HepG2 (cell line): ENCODE measurements around the gene S100A6. TPM values are rescaled to one million over a fixed set of nuclear protein-coding genes. Genes with fewer than 3 reads are reported as not detected.
A peak's percentile ranks its signal among the peaks of the same experiment; 100 is the strongest.

Experiments
- CEBPB ChIP-seq: IDR thresholded peaks from 2 replicates; pipeline ENCODE4 v1.6.1; 2011; ENCODE audit warnings: low read depth, low read length, improper control_type of control experiment, borderline replicate concordance
- CENPX ChIP-seq: sonication (generic); formaldehyde crosslinking; IDR thresholded peaks from 2 replicates; pipeline ENCODE4 v1.9.0; 2021; ENCODE audit warnings: mild to moderate bottlenecking, missing genetic modification reagents, moderate library complexity
- DNMT3B ChIP-seq: conservative IDR thresholded peaks from 2 replicates; pipeline ENCODE4 v1.6.1; 2016; ENCODE audit warnings: missing biosample characterization, control low read depth
- GZF1 ChIP-seq: sonication (generic); formaldehyde crosslinking; IDR thresholded peaks from 2 replicates; pipeline ENCODE4 v1.5.1; 2020; ENCODE audit warnings: mild to moderate bottlenecking, missing genetic modification reagents
- HDAC6 ChIP-seq: fragments of 200-600 bp; sonication (generic); IDR thresholded peaks from 2 replicates; pipeline ENCODE4 v1.7.0; 2017; ENCODE audit warnings: mild to moderate bottlenecking, antibody characterized with exemption, low read length, low read depth
- HMG20B ChIP-seq: conservative IDR thresholded peaks from 2 replicates; pipeline ENCODE4 v1.6.1; 2016; ENCODE audit warnings: missing genetic modification reagents, missing compliant biosample characterization
- HMGA1 ChIP-seq: sonication (generic); formaldehyde crosslinking; conservative IDR thresholded peaks from 2 replicates; pipeline ENCODE4 v1.4.0; 2020; ENCODE audit warnings: missing genetic modification reagents
- KLF15 ChIP-seq: sonication (generic); formaldehyde crosslinking; IDR thresholded peaks from 2 replicates; pipeline ENCODE4 v1.8.1; 2023; ENCODE audit warnings: borderline replicate concordance, mild to moderate bottlenecking, inconsistent platforms, missing genetic modification reagents, mixed read lengths
- PLRG1 ChIP-seq: fragments of 450-650 bp; conservative IDR thresholded peaks from 2 replicates; pipeline ENCODE4 v1.6.1; 2016
- REXO4 ChIP-seq: sonication (generic); formaldehyde crosslinking; IDR thresholded peaks from 2 replicates; pipeline ENCODE4 v1.8.0; 2022; ENCODE audit warnings: missing genetic modification reagents, mild to moderate bottlenecking, borderline replicate concordance
- SKIL ChIP-seq: sonication (generic); formaldehyde crosslinking; IDR thresholded peaks from 2 replicates; pipeline ENCODE4 v1.8.0; 2022; ENCODE audit warnings: missing genetic modification reagents, mild to moderate bottlenecking, moderate library complexity, borderline replicate concordance
- SRY ChIP-seq: sonication (generic); formaldehyde crosslinking; IDR thresholded peaks from 2 replicates; pipeline ENCODE4 v1.8.0; 2022; ENCODE audit warnings: mild to moderate bottlenecking, missing genetic modification reagents
- TMF1 ChIP-seq: sonication (generic); formaldehyde crosslinking; IDR thresholded peaks from 2 replicates; pipeline ENCODE4 v1.8.1; 2022; ENCODE audit warnings: low read depth, missing genetic modification reagents
- ZBTB7B ChIP-seq: sonication (generic); formaldehyde crosslinking; IDR thresholded peaks from 2 replicates; pipeline ENCODE4 v1.4.0; 2020; ENCODE audit warnings: missing genetic modification reagents
- ZNF124 ChIP-seq: sonication (generic); formaldehyde crosslinking; IDR thresholded peaks from 2 replicates; pipeline ENCODE4 v1.4.0; 2020; ENCODE audit warnings: missing genetic modification reagents
- ZNF333 ChIP-seq: sonication (generic); formaldehyde crosslinking; IDR thresholded peaks from 2 replicates; pipeline ENCODE4 v1.4.0; 2020; ENCODE audit warnings: mild to moderate bottlenecking, missing genetic modification reagents, borderline replicate concordance
- ZNF343 ChIP-seq: sonication (generic); formaldehyde crosslinking; IDR thresholded peaks from 2 replicates; pipeline ENCODE4 v1.4.0; 2020; ENCODE audit warnings: mild to moderate bottlenecking, missing genetic modification reagents
- ZNF382 ChIP-seq: sonication (generic); formaldehyde crosslinking; IDR thresholded peaks from 2 replicates; pipeline ENCODE4 v1.5.0; 2020; ENCODE audit warnings: missing genetic modification reagents, mild to moderate bottlenecking, borderline replicate concordance
- ZNF556 ChIP-seq: sonication (generic); formaldehyde crosslinking; IDR thresholded peaks from 2 replicates; pipeline ENCODE4 v1.4.0; 2020; ENCODE audit warnings: mild to moderate bottlenecking, missing genetic modification reagents, borderline replicate concordance
- ZNF567 ChIP-seq: sonication (generic); formaldehyde crosslinking; IDR thresholded peaks from 2 replicates; pipeline ENCODE4 v1.8.1; 2023; ENCODE audit warnings: mild to moderate bottlenecking, missing genetic modification reagents, borderline replicate concordance
- ZNF652 ChIP-seq: IDR thresholded peaks from 2 replicates; pipeline ENCODE4 v1.6.1; 2016; ENCODE audit warnings: low read depth, borderline replicate concordance
- ZNF747 ChIP-seq: sonication (generic); formaldehyde crosslinking; IDR thresholded peaks from 2 replicates; pipeline ENCODE4 v1.8.1; 2023; ENCODE audit warnings: missing genetic modification reagents, mild to moderate bottlenecking, borderline replicate concordance
- ZNF772 ChIP-seq: sonication (generic); formaldehyde crosslinking; IDR thresholded peaks from 2 replicates; pipeline ENCODE4 v1.5.0; 2020; ENCODE audit warnings: mild to moderate bottlenecking, missing genetic modification reagents
- ZNF781 ChIP-seq: sonication (generic); formaldehyde crosslinking; IDR thresholded peaks from 2 replicates; pipeline ENCODE4 v1.5.1; 2020; ENCODE audit warnings: borderline replicate concordance, mild to moderate bottlenecking, missing genetic modification reagents; ENCODE audit errors: not compliant biosample characterization
- ZSCAN20 ChIP-seq: sonication (generic); formaldehyde crosslinking; IDR thresholded peaks from 2 replicates; pipeline ENCODE4 v1.4.0; 2020; ENCODE audit warnings: missing genetic modification reagents, mild to moderate bottlenecking, borderline replicate concordance
- polyA plus RNA-seq, 8 experiments: library from polyadenylated mRNA; depleted of rRNA in 3 of 8; stranded (reverse) in 7 of 8; unstranded in 1 of 8; fragments of >200 nt; fragmentation: Illumina TruSeq in 4 of 8; extraction: Trizol in 4 of 8; gene quantifications; 2 replicates each; pipeline versions ENCODE4 v1.2.1 to v1.2.3, GENCODE V29; 2011 to 2016; ENCODE audit warnings: low read depth in 4 of 8, missing spikeins in 1 of 8, mixed read lengths in 1 of 8; ENCODE audit not compliant: insufficient read depth in 1 of 8
- total RNA-seq, 5 experiments: library from RNA; depleted of rRNA; stranded (reverse); fragments of >200 nt; fragmentation: Illumina TruSeq; extraction: Trizol; gene quantifications; 2 replicates each; pipeline ENCODE4 v1.2.3, GENCODE V29; 2016; ENCODE audit warnings: low read depth in 1 of 5
- TF ChIP-seq, protein P1 (sequence below): sonication (generic); formaldehyde crosslinking; IDR thresholded peaks from 2 replicates; pipeline ENCODE4 v1.9.0; 2021; ENCODE audit warnings: missing genetic modification reagents, borderline replicate concordance

S100A6 gene
- total and polyA plus RNA-seq, 2 of the 13 experiments (the other 11 are each of a cell fraction or from before 2014, with no cell fraction given), result 72.9 to 85.0 TPM

DNA sequence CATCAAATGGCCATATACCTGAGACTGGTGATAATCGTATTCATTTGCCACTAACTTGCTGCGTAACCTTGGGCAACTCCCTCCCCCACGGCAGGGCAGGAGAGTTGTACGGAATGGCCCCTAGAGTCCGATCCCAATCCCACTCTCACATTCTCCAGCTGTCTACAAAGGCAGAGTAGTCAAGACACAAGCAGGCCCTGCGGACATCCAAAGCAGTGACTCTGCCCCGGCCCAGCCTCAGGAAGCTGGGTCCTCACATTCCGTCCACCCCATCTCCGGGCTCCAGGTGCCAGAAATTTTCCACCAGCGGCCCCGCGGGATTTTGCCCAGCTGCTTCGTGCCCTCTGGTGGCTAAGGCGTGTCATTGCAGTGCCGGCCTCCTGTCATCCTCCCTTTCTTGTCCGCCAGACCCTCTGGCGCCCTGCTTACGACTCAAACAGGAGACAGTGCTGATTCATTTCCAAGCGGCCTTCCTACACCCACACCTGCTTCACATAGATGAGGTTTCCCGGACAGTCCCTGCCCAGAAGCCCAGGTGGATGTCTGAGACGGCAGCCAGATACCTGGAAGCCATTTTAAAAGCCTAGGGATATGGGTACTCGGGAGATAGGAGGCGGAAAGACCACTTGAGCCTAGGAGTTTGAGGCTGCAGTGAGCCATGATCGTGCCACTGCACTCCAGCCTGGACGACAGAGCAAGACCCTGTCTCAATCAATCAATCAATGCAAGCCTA, 32.7 kb upstream of the S100A6 start (continued):
- TF ChIP-seq ZNF343 (CRISPR knock-in tag) (no peak), REXO4 (CRISPR knock-in tag) (no peak), ZNF747 (CRISPR knock-in tag) (no peak), GZF1 (CRISPR knock-in tag) (no peak), TMF1 (CRISPR knock-in tag) (no peak), HMG20B (0 out of 2 replicates have a peak, but pooled peaks have one; percentile 23), CENPX (no peak), ZBTB7B (peak; percentile 25; the same call in 1 of the 2 replicates), CEBPB (no peak), SKIL (CRISPR knock-in tag) (no peak), ZNF772 (CRISPR knock-in tag) (no peak), ZNF333 (CRISPR knock-in tag) (no peak), KLF15 (no peak), ZNF382 (CRISPR knock-in tag) (no peak), HMGA1 (CRISPR knock-in tag) (no peak), SRY (CRISPR knock-in tag) (no peak), ZNF124 (CRISPR knock-in tag) (peak; percentile 75; the same call in 1 of the 2 replicates), ZNF652 (CRISPR knock-in tag) (no peak), ZSCAN20 (CRISPR knock-in tag) (no peak), ZNF567 (CRISPR knock-in tag) (no peak), DNMT3B (CRISPR knock-in tag) (no peak), PLRG1 (no peak), ZNF556 (CRISPR knock-in tag) (0 out of 2 replicates have a peak, but pooled peaks have one; percentile 39), ZNF781 (CRISPR knock-in tag) (no peak), HDAC6 (no peak)
- TF ChIP-seq, protein P1, sequence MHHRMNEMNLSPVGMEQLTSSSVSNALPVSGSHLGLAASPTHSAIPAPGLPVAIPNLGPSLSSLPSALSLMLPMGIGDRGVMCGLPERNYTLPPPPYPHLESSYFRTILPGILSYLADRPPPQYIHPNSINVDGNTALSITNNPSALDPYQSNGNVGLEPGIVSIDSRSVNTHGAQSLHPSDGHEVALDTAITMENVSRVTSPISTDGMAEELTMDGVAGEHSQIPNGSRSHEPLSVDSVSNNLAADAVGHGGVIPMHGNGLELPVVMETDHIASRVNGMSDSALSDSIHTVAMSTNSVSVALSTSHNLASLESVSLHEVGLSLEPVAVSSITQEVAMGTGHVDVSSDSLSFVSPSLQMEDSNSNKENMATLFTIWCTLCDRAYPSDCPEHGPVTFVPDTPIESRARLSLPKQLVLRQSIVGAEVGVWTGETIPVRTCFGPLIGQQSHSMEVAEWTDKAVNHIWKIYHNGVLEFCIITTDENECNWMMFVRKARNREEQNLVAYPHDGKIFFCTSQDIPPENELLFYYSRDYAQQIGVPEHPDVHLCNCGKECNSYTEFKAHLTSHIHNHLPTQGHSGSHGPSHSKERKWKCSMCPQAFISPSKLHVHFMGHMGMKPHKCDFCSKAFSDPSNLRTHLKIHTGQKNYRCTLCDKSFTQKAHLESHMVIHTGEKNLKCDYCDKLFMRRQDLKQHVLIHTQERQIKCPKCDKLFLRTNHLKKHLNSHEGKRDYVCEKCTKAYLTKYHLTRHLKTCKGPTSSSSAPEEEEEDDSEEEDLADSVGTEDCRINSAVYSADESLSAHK (CRISPR knock-in tag), result no peak
